ENCODE measurements around the gene BCAN.

Gene BCAN

DNA sequence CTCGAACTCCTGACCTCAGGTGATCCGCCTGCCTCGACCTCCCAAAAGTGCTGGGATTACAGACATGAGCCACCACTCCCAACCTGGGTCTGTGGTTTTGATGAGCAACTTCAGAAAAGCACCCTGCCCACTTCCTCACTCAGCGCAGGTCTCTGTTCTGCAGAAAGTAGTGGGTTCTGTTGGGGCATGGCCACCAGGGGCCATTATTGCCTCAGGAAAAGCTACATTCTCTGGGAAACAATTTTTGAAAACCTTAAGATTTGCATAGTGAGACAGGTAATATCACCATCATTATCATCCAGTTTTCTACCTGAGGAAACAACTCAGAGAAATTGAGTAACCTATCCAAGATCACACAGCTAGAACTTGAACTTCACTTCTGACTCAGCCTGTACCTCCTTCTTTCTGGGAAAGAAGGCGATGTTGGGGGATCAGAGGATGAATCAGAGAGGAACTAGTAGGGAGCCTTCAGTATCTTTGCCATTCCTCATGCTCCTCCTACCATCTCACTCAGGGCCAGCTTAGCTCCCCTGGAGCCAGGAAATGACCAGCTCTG lies 42.4 kb downstream of the BCAN start:
- peaks cover 4% of the 10 kb centered on the region for H3K27me3 ChIP-seq (replicated peaks; ENCODE audit: control insufficient read depth, insufficient read depth, low read length)
- H3K4me3 ChIP-seq (replicated peaks; ENCODE audit: low read depth, low read length), result no peak overlapping the region
- TF ChIP-seq, protein P1, sequence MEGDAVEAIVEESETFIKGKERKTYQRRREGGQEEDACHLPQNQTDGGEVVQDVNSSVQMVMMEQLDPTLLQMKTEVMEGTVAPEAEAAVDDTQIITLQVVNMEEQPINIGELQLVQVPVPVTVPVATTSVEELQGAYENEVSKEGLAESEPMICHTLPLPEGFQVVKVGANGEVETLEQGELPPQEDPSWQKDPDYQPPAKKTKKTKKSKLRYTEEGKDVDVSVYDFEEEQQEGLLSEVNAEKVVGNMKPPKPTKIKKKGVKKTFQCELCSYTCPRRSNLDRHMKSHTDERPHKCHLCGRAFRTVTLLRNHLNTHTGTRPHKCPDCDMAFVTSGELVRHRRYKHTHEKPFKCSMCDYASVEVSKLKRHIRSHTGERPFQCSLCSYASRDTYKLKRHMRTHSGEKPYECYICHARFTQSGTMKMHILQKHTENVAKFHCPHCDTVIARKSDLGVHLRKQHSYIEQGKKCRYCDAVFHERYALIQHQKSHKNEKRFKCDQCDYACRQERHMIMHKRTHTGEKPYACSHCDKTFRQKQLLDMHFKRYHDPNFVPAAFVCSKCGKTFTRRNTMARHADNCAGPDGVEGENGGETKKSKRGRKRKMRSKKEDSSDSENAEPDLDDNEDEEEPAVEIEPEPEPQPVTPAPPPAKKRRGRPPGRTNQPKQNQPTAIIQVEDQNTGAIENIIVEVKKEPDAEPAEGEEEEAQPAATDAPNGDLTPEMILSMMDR (IDR thresholded peaks at IDR 0.05; ENCODE audit: insufficient read depth, low read length, poor library complexity, severe bottlenecking), result peak; percentile 23
- no peaks in the 10 kb centered on the region for H3K36me3 ChIP-seq (ENCODE audit: control insufficient read depth, insufficient read depth, low read length)
- DNase-seq (ENCODE audit: extremely low read depth, insufficient read length), result no peak

GRCh38 chr1:156689035-156689952 lies 47.4 kb downstream of the BCAN start:
- Histone ChIP-seq H3K4me3 (replicated peaks; ENCODE audit: low read depth, low read length) (no peak overlapping the region), H3K27me3 (replicated peaks; ENCODE audit: control insufficient read depth, insufficient read depth, low read length) (peaks cover 1% of the 10 kb centered on the region), H3K36me3 (ENCODE audit: control insufficient read depth, insufficient read depth, low read length) (no peaks in the 10 kb centered on the region)
- peak; percentile 62 for DNase-seq (ENCODE audit: extremely low read depth, insufficient read length)
- TF ChIP-seq, protein P1 (IDR thresholded peaks at IDR 0.05; ENCODE audit: insufficient read depth, low read length, poor library complexity, severe bottlenecking), result peak; percentile 90

GRCh38 chr1:156689953-156690674 lies 48.2 kb downstream of the BCAN start:
- TF ChIP-seq, protein P1 (IDR thresholded peaks at IDR 0.05; ENCODE audit: insufficient read depth, low read length, poor library complexity, severe bottlenecking), result no peak
- Histone ChIP-seq H3K4me3 (replicated peaks; ENCODE audit: low read depth, low read length) (no peak overlapping the region), H3K36me3 (ENCODE audit: control insufficient read depth, insufficient read depth, low read length) (no peaks in the 10 kb centered on the region), H3K27me3 (replicated peaks; ENCODE audit: control insufficient read depth, insufficient read depth, low read length) (peaks cover 1% of the 10 kb centered on the region)
- DNase-seq (ENCODE audit: extremely low read depth, insufficient read length), result no peak

- DNase-seq (ENCODE audit: extremely low read depth, insufficient read length), result no peak
- peaks cover 1% of the 10 kb centered on the region for H3K27me3 ChIP-seq (replicated peaks; ENCODE audit: control insufficient read depth, insufficient read depth, low read length)
- H3K36me3 ChIP-seq (ENCODE audit: control insufficient read depth, insufficient read depth, low read length), result no peaks in the 10 kb centered on the region
- no peak overlapping the region for H3K4me3 ChIP-seq (replicated peaks; ENCODE audit: low read depth, low read length)
- TF ChIP-seq, protein P1 (IDR thresholded peaks at IDR 0.05; ENCODE audit: insufficient read depth, low read length, poor library complexity, severe bottlenecking), result no peak
Measured at GRCh38 chr1:156690675-156691036, 48.7 kb downstream of the BCAN start.

DNA sequence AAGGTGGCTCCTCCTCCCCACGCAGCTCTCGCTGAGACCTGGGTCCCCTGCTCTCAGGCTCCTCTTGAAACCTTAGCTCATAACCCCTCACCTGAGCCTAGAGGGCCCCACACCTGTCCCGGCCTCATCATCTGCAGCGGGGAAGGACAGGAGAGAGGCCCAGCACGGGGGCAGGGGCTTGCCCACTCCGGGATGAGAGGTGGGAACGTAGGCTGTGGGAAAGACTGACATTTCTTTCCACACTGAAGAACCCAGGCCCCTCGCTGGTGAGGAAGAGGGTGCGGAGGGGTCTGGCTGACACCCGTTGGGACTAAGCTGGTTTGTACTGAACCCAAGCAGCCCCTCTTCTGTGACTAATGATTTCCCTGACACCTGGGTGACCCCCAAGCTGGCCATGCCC lies 49.3 kb downstream of the BCAN start:
- H3K27me3 ChIP-seq (replicated peaks; ENCODE audit: control insufficient read depth, insufficient read depth, low read length), result peaks cover 1% of the 10 kb centered on the region
- TF ChIP-seq, protein P1 (IDR thresholded peaks at IDR 0.05; ENCODE audit: insufficient read depth, low read length, poor library complexity, severe bottlenecking), result no peak
- no peaks in the 10 kb centered on the region for H3K36me3 ChIP-seq (ENCODE audit: control insufficient read depth, insufficient read depth, low read length)
- no peak overlapping the region for H3K4me3 ChIP-seq (replicated peaks; ENCODE audit: low read depth, low read length)
- DNase-seq (ENCODE audit: extremely low read depth, insufficient read length), result no peak

All from GM06990 (cell line).